GM23248 (cell line): ENCODE data around the gene CCDC80.
A peak's percentile ranks its signal among the peaks of the same experiment; 100 is the strongest.

Source experiments
- EZH2 ChIP-seq: fragments of 200-600 bp; sonication (generic); IDR thresholded peaks from 2 replicates; pipeline ENCODE4 v1.6.1; 2018; ENCODE audit warnings: antibody characterized with exemption, mild to moderate bottlenecking; ENCODE audit not compliant: insufficient read depth, poor library complexity, severe bottlenecking
- EZH2phosphoT487 ChIP-seq: fragments of 200-600 bp; sonication (generic); IDR thresholded peaks from 2 replicates; pipeline ENCODE4 v1.6.1; 2018; ENCODE audit warnings: antibody characterized with exemption, moderate library complexity, mild to moderate bottlenecking, low read depth; ENCODE audit not compliant: insufficient read depth

DNA sequence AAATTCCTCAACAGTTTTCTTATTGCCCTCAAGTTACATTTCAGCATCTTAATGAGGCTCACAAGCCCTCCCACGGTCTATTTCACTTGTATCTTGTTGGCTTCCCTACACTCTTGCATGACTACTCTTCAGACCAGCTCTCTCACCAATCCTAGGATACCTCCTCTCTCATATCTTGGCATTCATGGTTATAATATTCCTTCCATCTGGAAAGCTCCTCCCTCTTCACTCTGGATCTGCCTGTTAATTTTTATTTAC is 8.5 kb upstream of the CCDC80 start:
- TF ChIP-seq EZH2 (no peak), EZH2phosphoT487 (peak; percentile 44; the same call in 1 of the 2 replicates)
